Measurements from ENCODE around the gene CPN1. TPM values are rescaled to one million over a fixed set of nuclear protein-coding genes. Genes with fewer than 3 reads are reported as not detected.
A peak's percentile ranks its signal among the peaks of the same experiment; 100 is the strongest.
"Not testable (repeated sequence)": the region's sequence is repeated elsewhere in the genome, so short reads cannot be mapped to it uniquely, and the experiment has no call there.

The CPN1 gene
- 1 to 10 TPM; 3.1 to 3.2 (median 3.1) TPM for polyA plus RNA-seq (ENCODE audit: insufficient read length in 3 of 3)

GRCh38 chr10:100081075-100082001, at the start of gene CPN1:
Gene CPN1, minus strand, starts transcription at chr10:100081869. Its CDS starts 244 bp downstream, at chr10:100081625.
- no peak for DNase-seq (ENCODE audit: low read depth in 3 of 3, low spot score in 2 of 3)

GRCh38 chr10:100130831-100131230, 49.2 kb upstream of the CPN1 start:
- peak in 1 of 3 donors; percentile 14 for DNase-seq (ENCODE audit: low read depth in 3 of 3, low spot score in 2 of 3)

GRCh38 chr10:100129424-100129823, 47.8 kb upstream of the CPN1 start:
- no peak for DNase-seq (ENCODE audit: low read depth in 3 of 3, low spot score in 2 of 3)

GRCh38 chr10:100128951-100129350, 47.3 kb upstream of the CPN1 start:
- DNase-seq (ENCODE audit: low read depth in 3 of 3, low spot score in 2 of 3) = no peak

GRCh38 chr10:100125335-100125734, 43.7 kb upstream of the CPN1 start:
- not testable (repeated sequence) for DNase-seq (ENCODE audit: low read depth in 3 of 3, low spot score in 2 of 3)

- DNase-seq (ENCODE audit: low read depth in 3 of 3, low spot score in 2 of 3) = no peak
These were observed 42.4 kb upstream of the CPN1 start for GRCh38 chr10:100124097-100124496.

- DNase-seq (ENCODE audit: low read depth in 3 of 3, low spot score in 2 of 3) = no peak
These were observed 41.1 kb upstream of the CPN1 start for GRCh38 chr10:100122780-100123179.

- no peak for DNase-seq (ENCODE audit: low read depth in 3 of 3, low spot score in 2 of 3)
These were observed 38.9 kb upstream of the CPN1 start for GRCh38 chr10:100120550-100120949.

GRCh38 chr10:100119726-100120125, 38.1 kb upstream of the CPN1 start:
- no peak for DNase-seq (ENCODE audit: low read depth in 3 of 3, low spot score in 2 of 3)

- DNase-seq (ENCODE audit: low read depth in 3 of 3, low spot score in 2 of 3) = no peak
These were observed 33.5 kb upstream of the CPN1 start for GRCh38 chr10:100114976-100115770.

- no peak for DNase-seq (ENCODE audit: low read depth in 3 of 3, low spot score in 2 of 3)
These were observed 32.8 kb upstream of the CPN1 start for GRCh38 chr10:100114460-100114859.

GRCh38 chr10:100109670-100110069, 28.0 kb upstream of the CPN1 start:
- DNase-seq (ENCODE audit: low read depth in 3 of 3, low spot score in 2 of 3) = no peak

GRCh38 chr10:100106865-100107264, 25.2 kb upstream of the CPN1 start:
- no peak for DNase-seq (ENCODE audit: low read depth in 3 of 3, low spot score in 2 of 3)

- DNase-seq (ENCODE audit: low read depth in 3 of 3, low spot score in 2 of 3) = no peak
These were observed 22.6 kb upstream of the CPN1 start for GRCh38 chr10:100104300-100104699.

GRCh38 chr10:100103581-100103980, 21.9 kb upstream of the CPN1 start:
- DNase-seq (ENCODE audit: low read depth in 3 of 3, low spot score in 2 of 3) = no peak

- no peak for DNase-seq (ENCODE audit: low read depth in 3 of 3, low spot score in 2 of 3)
These were observed 19.8 kb upstream of the CPN1 start for GRCh38 chr10:100101192-100102076.

GRCh38 chr10:100100651-100101184, 19.0 kb upstream of the CPN1 start:
- no peak for DNase-seq (ENCODE audit: low read depth in 3 of 3, low spot score in 2 of 3)

- DNase-seq (ENCODE audit: low read depth in 3 of 3, low spot score in 2 of 3) = no peak
These were observed 7.6 kb upstream of the CPN1 start for GRCh38 chr10:100089241-100089640.

GRCh38 chr10:100086708-100087107, 5.0 kb upstream of the CPN1 start:
- not testable (repeated sequence) for DNase-seq (ENCODE audit: low read depth in 3 of 3, low spot score in 2 of 3)

- DNase-seq (ENCODE audit: low read depth in 3 of 3, low spot score in 2 of 3) = no peak
These were observed 3.9 kb upstream of the CPN1 start for GRCh38 chr10:100085596-100085995.

Measured in right renal cortex interstitium (tissue), 3 donors.